Lung (tissue), 12 donors: ENCODE measurements around the gene FES. TPM values are rescaled to one million over a fixed set of nuclear protein-coding genes. Genes with fewer than 3 reads are reported as not detected.

Experiments used
- ATAC-seq: fragments of 200-7000 bp; cut with Tn5 transposase; one replicate; pipeline ENCODE4 v1.9.1; 2020; ENCODE audit warnings: moderate number of reproducible peaks; ENCODE audit not compliant: insufficient read depth, low FRiP score
- DNase-seq, 3 donors: peaks; one replicate each; pipeline ENCODE4 v3.0.0-alpha.2; 2013 to 2017
- H3K27ac ChIP-seq, 2 donors: one replicate each; pipeline ENCODE4 v1.5.1; 2013; ENCODE audit warnings: mild to moderate bottlenecking in 2 of 2, moderate library complexity in 2 of 2, control low read depth in 1 of 2, inconsistent platforms in 1 of 2, low read depth in 1 of 2, low read length in 1 of 2
- H3K27me3 ChIP-seq, 3 donors: one replicate each; pipeline ENCODE4 v1.5.1; 2013; ENCODE audit warnings: low read length in 2 of 3; ENCODE audit not compliant: control insufficient read depth in 3 of 3, insufficient read depth in 3 of 3
- H3K36me3 ChIP-seq, 4 donors: one replicate each; pipeline ENCODE4 v1.5.1; 2013; ENCODE audit warnings: low read length in 4 of 4, mild to moderate bottlenecking in 1 of 4, moderate library complexity in 1 of 4; ENCODE audit not compliant: control insufficient read depth in 4 of 4, insufficient read depth in 4 of 4
- H3K4me1 ChIP-seq, 5 donors: one replicate each; pipeline ENCODE4 v1.5.1; 2013; ENCODE audit warnings: low read length in 5 of 5, mild to moderate bottlenecking in 2 of 5, moderate library complexity in 1 of 5; ENCODE audit not compliant: control insufficient read depth in 5 of 5, insufficient read depth in 5 of 5
- H3K4me3 ChIP-seq: one replicate; pipeline ENCODE4 v1.5.1; 2013; ENCODE audit warnings: mild to moderate bottlenecking, control low read depth, moderate library complexity
- H3K9ac ChIP-seq, 2 donors: one replicate each; pipeline ENCODE4 v1.5.1; 2013; ENCODE audit warnings: low read length in 2 of 2, control low read depth in 1 of 2; ENCODE audit not compliant: insufficient read depth in 1 of 2
- H3K9me3 ChIP-seq, 4 donors: one replicate each; pipeline ENCODE4 v1.5.1; 2013; ENCODE audit warnings: low read length in 3 of 4, mild to moderate bottlenecking in 1 of 4, moderate library complexity in 1 of 4; ENCODE audit not compliant: control insufficient read depth in 4 of 4, insufficient read depth in 3 of 4
- WGBS, 2 donors: extraction: QIAGEN DNeasy Blood & Tissue Kit; methylation state at CpG; one replicate each; pipeline ENCODE4 v1.1.7; 2013; 5-methylcytosine and 5-hydroxymethylcytosine counted together
- polyA plus RNA-seq, 2 donors: library from polyadenylated mRNA; stranded (reverse); fragments of 200-250 nt; gene quantifications; one replicate each; pipeline ENCODE4 v1.2.1, GENCODE V29; 2013
- total RNA-seq, 2 donors: library from RNA; depleted of rRNA in 1 of 2; stranded (reverse); fragments of >200 nt in 1 of 2; gene quantifications; one replicate each; pipeline ENCODE4 v1.2.1, GENCODE V29; 2014 to 2021
- TF ChIP-seq, protein P1 (sequence below): IDR thresholded peaks from 2 replicates; pipeline ENCODE4 v1.5.1; 2012; ENCODE audit warnings: mild to moderate bottlenecking; ENCODE audit errors: control extremely low read depth, extremely low read depth
- donor health status: control.
- donor health status: control.
- donor health status: Bipolar disorder and iron deficiency.
- donor health status: healthy.
- donor health status: DM: yes; HTN: yes; CAD: no.

Gene FES
- total and polyA plus RNA-seq, 4 donors = 25.7 to 104 (median 55.5) TPM

DNA sequence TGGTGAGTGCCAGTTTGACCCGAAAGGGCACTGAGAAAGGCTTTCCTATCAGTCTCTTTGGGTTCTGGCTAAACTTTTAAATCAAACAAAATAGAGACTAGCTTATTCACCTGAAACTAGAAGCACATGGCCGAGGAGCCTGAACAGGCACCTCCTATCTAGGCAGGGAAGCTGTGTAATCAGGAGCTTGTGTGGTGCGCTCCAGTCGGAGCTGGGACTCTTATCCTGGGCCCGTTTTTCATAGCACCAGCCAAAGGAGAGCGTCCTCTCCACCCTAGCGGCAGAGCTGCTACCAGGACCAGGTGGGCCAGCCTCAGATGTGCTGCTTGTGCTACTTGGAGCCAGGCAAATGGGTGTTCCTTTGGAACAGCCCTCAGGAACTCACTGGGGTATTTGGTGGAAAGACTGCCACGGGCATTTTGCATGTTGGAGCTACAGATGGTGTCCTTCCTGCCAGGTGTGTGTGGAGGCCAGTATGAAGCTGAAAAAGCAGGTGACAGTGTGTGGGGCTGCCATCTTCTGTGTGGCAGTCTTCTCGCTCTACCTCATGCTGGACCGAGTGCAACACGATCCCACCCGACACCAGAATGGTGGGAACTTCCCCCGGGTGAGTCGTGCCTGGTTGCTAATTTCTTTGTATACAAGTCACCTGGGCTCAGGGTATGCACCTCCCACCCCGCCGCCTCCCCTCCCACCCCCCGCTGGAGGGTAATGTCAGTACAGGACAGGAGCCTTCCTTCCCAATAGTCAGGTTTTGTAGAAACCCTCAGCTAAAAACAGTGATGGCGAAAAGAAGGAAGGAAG lies 19.6 kb downstream of the FES start:
- Histone ChIP-seq H3K36me3 (peaks cover 4 to 30% (median 20%) of the 10 kb centered on the region in 4 donors), H3K4me3 (no peak overlapping the region), H3K4me1 (peaks cover 0 to 10% (median 3%) of the 10 kb centered on the region in 5 donors), H3K27ac (peak overlapping the region; percentile 30 to 94), H3K9ac (peak overlapping the region in 1 of 2 donors; percentile 70), H3K27me3 (no peaks in the 10 kb centered on the region), H3K9me3 (no peaks in the 10 kb centered on the region)
- TF ChIP-seq, protein P1, sequence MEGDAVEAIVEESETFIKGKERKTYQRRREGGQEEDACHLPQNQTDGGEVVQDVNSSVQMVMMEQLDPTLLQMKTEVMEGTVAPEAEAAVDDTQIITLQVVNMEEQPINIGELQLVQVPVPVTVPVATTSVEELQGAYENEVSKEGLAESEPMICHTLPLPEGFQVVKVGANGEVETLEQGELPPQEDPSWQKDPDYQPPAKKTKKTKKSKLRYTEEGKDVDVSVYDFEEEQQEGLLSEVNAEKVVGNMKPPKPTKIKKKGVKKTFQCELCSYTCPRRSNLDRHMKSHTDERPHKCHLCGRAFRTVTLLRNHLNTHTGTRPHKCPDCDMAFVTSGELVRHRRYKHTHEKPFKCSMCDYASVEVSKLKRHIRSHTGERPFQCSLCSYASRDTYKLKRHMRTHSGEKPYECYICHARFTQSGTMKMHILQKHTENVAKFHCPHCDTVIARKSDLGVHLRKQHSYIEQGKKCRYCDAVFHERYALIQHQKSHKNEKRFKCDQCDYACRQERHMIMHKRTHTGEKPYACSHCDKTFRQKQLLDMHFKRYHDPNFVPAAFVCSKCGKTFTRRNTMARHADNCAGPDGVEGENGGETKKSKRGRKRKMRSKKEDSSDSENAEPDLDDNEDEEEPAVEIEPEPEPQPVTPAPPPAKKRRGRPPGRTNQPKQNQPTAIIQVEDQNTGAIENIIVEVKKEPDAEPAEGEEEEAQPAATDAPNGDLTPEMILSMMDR = no peak
- ATAC-seq = no peak
- WGBS, 2 donors = 74 to 79% methylated on average over 18 of the region's 18 CpGs
- DNase-seq = peak in 2 of 3 donors; percentile 15 to 35

DNA sequence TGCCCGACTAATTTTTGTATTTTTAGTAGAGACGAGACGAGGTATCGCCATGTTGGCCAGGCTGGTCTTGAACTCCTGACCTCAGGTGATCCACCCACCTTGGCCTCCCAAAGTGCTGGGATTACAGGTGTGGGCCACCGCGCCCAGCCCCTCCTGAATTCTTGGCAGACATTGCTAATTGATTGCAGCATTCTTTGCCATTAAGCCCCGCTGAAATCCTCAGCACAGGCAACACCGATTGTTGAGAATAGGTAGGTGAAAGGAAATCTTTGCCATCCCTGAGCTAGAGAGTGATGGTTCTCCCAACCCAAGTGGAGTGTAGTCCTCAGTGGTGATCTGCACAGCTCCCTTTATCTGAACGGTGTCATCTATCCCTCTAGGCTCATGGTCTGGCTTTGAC lies 20.4 kb downstream of the FES start:
- H3K9ac ChIP-seq = no peak overlapping the region
- H3K27me3 ChIP-seq = no peaks in the 10 kb centered on the region
- no peak overlapping the region for H3K4me3 ChIP-seq
- WGBS, 2 donors = 94 to 97% methylated on average over 9 of the region's 9 CpGs
- ATAC-seq (no peak), DNase-seq (no peak)
- TF ChIP-seq, protein P1 = no peak
- no peak overlapping the region for H3K27ac ChIP-seq
- H3K4me1 ChIP-seq = peaks cover 0 to 10% (median 3%) of the 10 kb centered on the region in 5 donors
- H3K36me3 ChIP-seq = peaks cover 4 to 36% (median 20%) of the 10 kb centered on the region in 4 donors
- H3K9me3 ChIP-seq = no peaks in the 10 kb centered on the region

DNA sequence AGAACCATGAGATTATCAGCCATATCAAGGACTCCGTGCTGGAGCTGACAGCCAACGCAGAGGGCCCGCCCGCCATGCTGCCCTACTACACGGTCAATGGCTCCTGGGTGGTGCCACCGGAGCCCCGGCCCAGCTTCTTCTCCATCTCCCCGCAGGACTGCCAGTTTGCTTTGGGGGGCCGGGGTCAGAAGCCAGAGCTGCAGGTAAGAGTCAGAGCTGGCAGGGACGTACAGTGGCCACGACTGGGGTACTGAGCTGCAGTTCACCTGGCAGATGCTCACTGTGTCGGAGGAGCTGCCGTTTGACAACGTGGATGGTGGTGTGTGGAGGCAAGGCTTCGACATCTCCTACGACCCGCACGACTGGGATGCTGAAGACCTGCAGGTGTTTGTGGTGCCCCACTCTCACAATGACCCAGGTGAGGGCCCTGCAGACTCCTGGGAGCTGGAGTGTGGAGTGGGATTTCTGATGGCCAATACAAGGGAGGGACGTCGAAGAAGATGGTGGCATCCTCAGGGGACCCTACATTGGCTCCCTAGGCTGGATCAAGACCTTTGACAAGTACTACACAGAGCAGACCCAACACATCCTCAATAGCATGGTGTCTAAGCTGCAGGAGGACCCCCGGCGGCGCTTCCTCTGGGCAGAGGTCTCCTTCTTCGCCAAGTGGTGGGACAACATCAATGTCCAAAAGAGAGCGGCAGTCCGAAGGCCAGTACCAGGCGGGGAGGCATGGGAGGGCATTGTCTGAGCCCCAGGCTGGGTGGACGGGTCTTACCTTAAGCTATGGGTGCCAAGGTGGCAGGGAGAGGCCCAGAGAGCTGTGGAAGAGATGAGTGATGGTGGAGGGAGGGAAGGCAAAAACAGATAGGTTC lies 21.2 kb downstream of the FES start:
- ATAC-seq = no peak
- no peaks in the 10 kb centered on the region for H3K27me3 ChIP-seq
- TF ChIP-seq, protein P1 = no peak
- no peaks in the 10 kb centered on the region for H3K9me3 ChIP-seq
- no peak for DNase-seq
- peaks cover 4 to 44% (median 24%) of the 10 kb centered on the region in 4 donors for H3K36me3 ChIP-seq
- no peak overlapping the region for H3K4me3 ChIP-seq
- H3K27ac ChIP-seq = no peak overlapping the region
- no peak overlapping the region for H3K9ac ChIP-seq
- 95 to 98% methylated on average over 28 of the region's 28 CpGs for WGBS, 2 donors
- H3K4me1 ChIP-seq = peaks cover 0 to 10% (median 3%) of the 10 kb centered on the region in 5 donors
